ENCODE data around the gene ZNF740. TPM values are rescaled to one million over a fixed set of nuclear protein-coding genes. Genes with fewer than 3 reads are reported as not detected.

ZNF740 gene
- total RNA-seq, 1 donor from 2014 or later, result 38.4 TPM

DNA sequence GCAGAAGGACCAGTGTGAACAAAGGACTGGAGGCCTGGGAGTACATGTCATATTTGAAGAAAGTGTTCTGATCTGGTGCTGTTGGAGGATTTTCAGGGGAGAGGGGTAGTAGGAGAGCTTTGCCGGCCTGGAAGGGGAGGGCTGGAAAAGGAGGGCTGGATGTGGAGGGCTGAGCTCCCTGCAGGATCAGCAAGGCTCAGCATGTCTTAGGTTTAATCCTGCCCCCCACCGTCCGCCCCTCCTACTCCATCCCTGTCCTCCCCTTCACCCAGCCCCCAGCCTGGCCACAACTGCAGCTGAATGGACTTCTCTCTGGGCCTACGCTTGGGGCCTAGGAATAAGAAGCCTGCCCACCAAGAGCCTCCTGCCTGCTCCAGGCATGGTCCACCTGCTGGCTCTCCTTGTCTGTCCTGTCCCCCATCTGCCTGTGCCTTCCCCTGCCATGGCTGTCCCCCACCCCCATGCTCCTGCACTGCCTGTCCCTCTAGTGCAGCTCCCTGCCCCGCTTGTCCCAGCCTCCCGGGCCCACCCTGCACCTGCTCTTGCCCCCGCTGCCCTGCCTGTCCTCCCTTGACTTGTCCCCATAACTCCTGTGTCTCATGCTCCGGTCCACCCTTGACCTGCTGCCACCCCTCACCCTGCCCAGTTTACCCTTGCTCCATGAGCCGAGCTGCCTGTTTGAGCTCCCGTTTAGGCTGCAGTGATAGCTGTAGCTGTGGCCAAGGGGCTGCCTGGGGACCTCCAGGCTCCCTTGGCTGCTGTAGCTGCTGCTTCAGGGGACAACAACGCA lies 61.3 kb downstream of the ZNF740 start:
- Histone ChIP-seq H3K36me3 (no peaks in the 10 kb centered on the region), H4K20me1 (ENCODE audit: low read depth) (no peaks in the 10 kb centered on the region), H3K9ac (no peak overlapping the region), H3K79me2 (ENCODE audit: low read depth) (no peaks in the 10 kb centered on the region), H3K9me3 (ENCODE audit: low read depth) (no peaks in the 10 kb centered on the region), H3K4me3 (no peak overlapping the region), H2AFZ (replicated peaks) (peak overlapping the region; percentile 57), H3F3A (ENCODE audit: low read depth) (peaks cover 41% of the 10 kb centered on the region), H3K27ac (peak overlapping the region; percentile 70), H3K4me1 (peaks cover 28% of the 10 kb centered on the region), H3K4me2 (peak overlapping the region; percentile 59), H3K27me3 (no peaks in the 10 kb centered on the region)
- peaks cover 11% of the 10 kb centered on the region for H3K27me3 Mint-ChIP-seq (ENCODE audit: insufficient read depth, low read depth)
- no peaks in the 10 kb centered on the region for H3K36me3 Mint-ChIP-seq
- TF ChIP-seq EZH2phosphoT487 (IDR thresholded peaks at IDR 0.05), result no peak
- no peak for TF ChIP-seq EZH2 (IDR thresholded peaks at IDR 0.05)
- TF ChIP-seq, protein P1, sequence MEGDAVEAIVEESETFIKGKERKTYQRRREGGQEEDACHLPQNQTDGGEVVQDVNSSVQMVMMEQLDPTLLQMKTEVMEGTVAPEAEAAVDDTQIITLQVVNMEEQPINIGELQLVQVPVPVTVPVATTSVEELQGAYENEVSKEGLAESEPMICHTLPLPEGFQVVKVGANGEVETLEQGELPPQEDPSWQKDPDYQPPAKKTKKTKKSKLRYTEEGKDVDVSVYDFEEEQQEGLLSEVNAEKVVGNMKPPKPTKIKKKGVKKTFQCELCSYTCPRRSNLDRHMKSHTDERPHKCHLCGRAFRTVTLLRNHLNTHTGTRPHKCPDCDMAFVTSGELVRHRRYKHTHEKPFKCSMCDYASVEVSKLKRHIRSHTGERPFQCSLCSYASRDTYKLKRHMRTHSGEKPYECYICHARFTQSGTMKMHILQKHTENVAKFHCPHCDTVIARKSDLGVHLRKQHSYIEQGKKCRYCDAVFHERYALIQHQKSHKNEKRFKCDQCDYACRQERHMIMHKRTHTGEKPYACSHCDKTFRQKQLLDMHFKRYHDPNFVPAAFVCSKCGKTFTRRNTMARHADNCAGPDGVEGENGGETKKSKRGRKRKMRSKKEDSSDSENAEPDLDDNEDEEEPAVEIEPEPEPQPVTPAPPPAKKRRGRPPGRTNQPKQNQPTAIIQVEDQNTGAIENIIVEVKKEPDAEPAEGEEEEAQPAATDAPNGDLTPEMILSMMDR (IDR thresholded peaks at IDR 0.05), result no peak
- peaks cover 36% of the 10 kb centered on the region for H3K4me1 Mint-ChIP-seq
- no peak overlapping the region for H3K4me3 Mint-ChIP-seq
- peak; percentile 74 for DNase-seq (ENCODE audit: low spot score)
- peak overlapping the region; percentile 86 for H3K27ac Mint-ChIP-seq
- H3K9me3 Mint-ChIP-seq, result no peaks in the 10 kb centered on the region

GRCh38 chr12:53244337-53244736 lies 63.8 kb downstream of the ZNF740 start:
- no peaks in the 10 kb centered on the region for H3K9me3 ChIP-seq (ENCODE audit: low read depth)
- Mint-ChIP-seq H3K4me1 (peaks cover 33% of the 10 kb centered on the region), H3K9me3 (no peaks in the 10 kb centered on the region), H3K36me3 (no peaks in the 10 kb centered on the region), H3K27me3 (ENCODE audit: insufficient read depth, low read depth) (peaks cover 11% of the 10 kb centered on the region), H3K27ac (peak overlapping the region; percentile 15), H3K4me3 (no peak overlapping the region)
- TF ChIP-seq EZH2 (IDR thresholded peaks at IDR 0.05) (no peak), EZH2phosphoT487 (IDR thresholded peaks at IDR 0.05) (no peak)
- TF ChIP-seq, protein P1 (IDR thresholded peaks at IDR 0.05), result no peak
- no peaks in the 10 kb centered on the region for H3K27me3 ChIP-seq
- H3K9ac ChIP-seq, result no peak overlapping the region
- H3K4me3 ChIP-seq, result no peak overlapping the region
- H3K36me3 ChIP-seq, result no peaks in the 10 kb centered on the region
- H2AFZ ChIP-seq (replicated peaks), result peak overlapping the region; percentile 50
- no peak overlapping the region for H3K27ac ChIP-seq
- DNase-seq (ENCODE audit: low spot score), result no peak
- H3K79me2 ChIP-seq (ENCODE audit: low read depth), result no peaks in the 10 kb centered on the region
- H4K20me1 ChIP-seq (ENCODE audit: low read depth), result no peaks in the 10 kb centered on the region
- peaks cover 28% of the 10 kb centered on the region for H3K4me1 ChIP-seq
- peak overlapping the region; percentile 55 for H3K4me2 ChIP-seq
- H3F3A ChIP-seq (ENCODE audit: low read depth), result peaks cover 41% of the 10 kb centered on the region

Small RNA genes lying within 50 kb of the gene (small RNA-seq; reads per million reads assigned to genes)
- 0.07 reads per million for gene HIGD1AP1
- gene RNU6-333P, result not detected

Other genes with a start within 250 kb of the ZNF740 start
- 69.3 and 100 TPM in 2 replicates for gene KRT18, start 231.6 kb upstream of the ZNF740 start, total RNA-seq (ENCODE audit: low replicate concordance)
- gene EIF4B, start 174.3 kb upstream of the ZNF740 start, total RNA-seq (ENCODE audit: low replicate concordance), result 774 and 833 TPM in 2 replicates
- 0.24 and 0.28 TPM in 2 replicates for gene TNS2, start 130.7 kb upstream of the ZNF740 start, total RNA-seq (ENCODE audit: low replicate concordance)
- gene SPRYD3, start 101.3 kb upstream of the ZNF740 start, total RNA-seq (ENCODE audit: low replicate concordance), result 5.4 and 6.7 TPM in 2 replicates
- 2.5 and 2.6 TPM in 2 replicates for gene IGFBP6, start 83.1 kb upstream of the ZNF740 start, total RNA-seq (ENCODE audit: low replicate concordance)
- not detected in 2 replicates for gene SOAT2, start 77.2 kb upstream of the ZNF740 start, total RNA-seq (ENCODE audit: low replicate concordance)
- gene CSAD, start 203 bp downstream of the ZNF740 start, total RNA-seq (ENCODE audit: low replicate concordance), result 26.9 and 33.0 TPM in 2 replicates
- 0.43 TPM in 1 of 2 replicates, not detected in the other for gene ITGB7, start 26.5 kb downstream of the ZNF740 start, total RNA-seq (ENCODE audit: low replicate concordance)
- 17.0 and 30.9 TPM in 2 replicates for gene RARG, start 51.5 kb downstream of the ZNF740 start, total RNA-seq (ENCODE audit: low replicate concordance)
- gene ESPL1, start 87.6 kb downstream of the ZNF740 start, total RNA-seq (ENCODE audit: low replicate concordance), result 34.3 and 54.0 TPM in 2 replicates
- 425 and 443 TPM in 2 replicates for gene PFDN5, start 114.8 kb downstream of the ZNF740 start, total RNA-seq (ENCODE audit: low replicate concordance)
- gene MYG1, start 119.0 kb downstream of the ZNF740 start, total RNA-seq (ENCODE audit: low replicate concordance), result 48.8 and 55.7 TPM in 2 replicates
- 51.0 and 105 TPM in 2 replicates for gene AAAS, start 140.9 kb downstream of the ZNF740 start, total RNA-seq (ENCODE audit: low replicate concordance)
- gene SP7, start 155.6 kb downstream of the ZNF740 start, total RNA-seq (ENCODE audit: low replicate concordance), result 0.74 and 0.90 TPM in 2 replicates
- gene SP1, start 199.5 kb downstream of the ZNF740 start, total RNA-seq (ENCODE audit: low replicate concordance), result 67.8 and 71.0 TPM in 2 replicates
- gene AMHR2, start 243.1 kb downstream of the ZNF740 start, total RNA-seq (ENCODE audit: low replicate concordance), result 0.34 TPM in 1 of 2 replicates, not detected in the other